GM18505 (cell line): ENCODE data around the gene MOBP.
A peak's percentile ranks its signal among the peaks of the same experiment; 100 is the strongest.
"Not testable (repeated sequence)": the region's sequence is repeated elsewhere in the genome, so short reads cannot be mapped to it uniquely, and the experiment has no call there.

Experiments used
- ATAC-seq: cut with Tn5 transposase; IDR thresholded peaks from one replicate; pipeline ENCODE4 v1.9.1; 2021; ENCODE audit not compliant: unreplicated experiment
- POLR2A ChIP-seq: IDR thresholded peaks from 4 replicates; pipeline ENCODE4 v1.6.1; 2011; ENCODE audit warnings: borderline replicate concordance; ENCODE audit not compliant: insufficient read depth, insufficient read length; ENCODE audit errors: extremely low read depth

MOBP gene

GRCh38 chr3:39438880-39439279, 28.6 kb upstream of the MOBP start:
- TF ChIP-seq POLR2A: no peak
- ATAC-seq: no peak

- no peak for ATAC-seq
- no peak for TF ChIP-seq POLR2A
Observed at GRCh38 chr3:39440316-39440715, 27.2 kb upstream of the MOBP start.

- no peak for ATAC-seq
- no peak for TF ChIP-seq POLR2A
Observed at GRCh38 chr3:39443530-39443929, 23.9 kb upstream of the MOBP start.

GRCh38 chr3:39445927-39446326, 21.6 kb upstream of the MOBP start:
- no peak for TF ChIP-seq POLR2A
- ATAC-seq: no peak

- no peak for TF ChIP-seq POLR2A
Observed at GRCh38 chr3:39446444-39446843, 21.0 kb upstream of the MOBP start.

GRCh38 chr3:39447637-39448483, 19.6 kb upstream of the MOBP start:
- TF ChIP-seq POLR2A: no peak
- peak; percentile 66 for ATAC-seq

More at GRCh38 chr3:39446444-39446843, 21.0 kb upstream of the MOBP start:
- no peak for ATAC-seq

- TF ChIP-seq POLR2A: no peak
- ATAC-seq: no peak
Observed at GRCh38 chr3:39448506-39449233, 18.8 kb upstream of the MOBP start.

- no peak for ATAC-seq
- no peak for TF ChIP-seq POLR2A
Observed at GRCh38 chr3:39449796-39450195, 17.7 kb upstream of the MOBP start.

- ATAC-seq: no peak
- no peak for TF ChIP-seq POLR2A
Observed at GRCh38 chr3:39453134-39453533, 14.3 kb upstream of the MOBP start.

GRCh38 chr3:39453872-39454271, 13.6 kb upstream of the MOBP start:
- ATAC-seq: not testable (repeated sequence)

GRCh38 chr3:39454591-39455217, 12.8 kb upstream of the MOBP start:
- TF ChIP-seq POLR2A: no peak
- no peak for ATAC-seq

GRCh38 chr3:39456159-39456558, 11.3 kb upstream of the MOBP start:
- no peak for ATAC-seq
- TF ChIP-seq POLR2A: no peak

GRCh38 chr3:39457361-39457760, 10.1 kb upstream of the MOBP start:
- no peak for TF ChIP-seq POLR2A
- no peak for ATAC-seq

- ATAC-seq: not testable (repeated sequence)
Observed at GRCh38 chr3:39458579-39458978, 8.9 kb upstream of the MOBP start.
